Spleen (tissue), 11 donors: ENCODE measurements around the gene VPS18. TPM values are rescaled to one million over a fixed set of nuclear protein-coding genes. Genes with fewer than 3 reads are reported as not detected.
A peak's percentile ranks its signal among the peaks of the same experiment; 100 is the strongest.

Experiments used
- DNase-seq: peaks from one replicate; pipeline ENCODE4 v3.0.0-alpha.2; 2020
- H3K27ac ChIP-seq, 8 donors: fragments of 200-600 bp; sonication (generic) in 7 of 8; 1 replicate in 4 of 8; 2 replicates in 4 of 8; pipeline versions ENCODE4 v1.5.0 to v1.8.0; 2016 to 2021; ENCODE audit warnings: inconsistent platforms in 4 of 8, mild to moderate bottlenecking in 4 of 8, moderate library complexity in 1 of 8
- H3K27me3 ChIP-seq, 7 donors: fragments of 200-600 bp; sonication (generic) in 6 of 7; replicated peaks in 1 of 7; 1 replicate in 4 of 7; 2 replicates in 3 of 7; pipeline versions ENCODE4 v1.5.0 to v1.8.0; 2016 to 2021; ENCODE audit warnings: inconsistent platforms in 3 of 7, mild to moderate bottlenecking in 1 of 7
- H3K36me3 ChIP-seq, 6 donors: fragments of 200-600 bp; sonication (generic) in 5 of 6; 1 replicate in 4 of 6; 2 replicates in 2 of 6; pipeline versions ENCODE4 v1.5.0 to v1.8.0; 2016 to 2021; ENCODE audit warnings: inconsistent platforms in 2 of 6
- H3K4me1 ChIP-seq, 6 donors: fragments of 200-600 bp; sonication (generic) in 5 of 6; 1 replicate in 3 of 6; 2 replicates in 3 of 6; pipeline versions ENCODE4 v1.5.0 to v1.8.0; 2016 to 2021; ENCODE audit warnings: inconsistent platforms in 3 of 6
- H3K4me3 ChIP-seq, 8 donors: fragments of 200-600 bp; sonication (generic) in 7 of 8; 1 replicate in 4 of 8; 2 replicates in 4 of 8; pipeline versions ENCODE4 v1.5.0 to v1.8.0; 2016 to 2021; ENCODE audit warnings: inconsistent platforms in 4 of 8, mild to moderate bottlenecking in 4 of 8, moderate library complexity in 2 of 8
- H3K9me3 ChIP-seq, 8 donors: fragments of 200-600 bp; sonication (generic) in 7 of 8; 1 replicate in 4 of 8; 2 replicates in 4 of 8; pipeline versions ENCODE4 v1.5.0 to v1.8.0; 2016 to 2021; ENCODE audit warnings: inconsistent platforms in 4 of 8
- CTCF ChIP-seq, 11 experiments: fragments of 200-600 bp in 7 of 11; fragments of 450-650 bp in 4 of 11; sonication (generic) in 4 of 11; IDR thresholded peaks in 8 of 11; conservative IDR thresholded peaks in 3 of 11; 1 replicate in 7 of 11; 2 replicates in 4 of 11; pipeline versions ENCODE4 v1.4.0 to v1.8.0; 2016 to 2021; ENCODE audit warnings: antibody characterized with exemption in 11 of 11, inconsistent platforms in 4 of 11, mild to moderate bottlenecking in 1 of 11
- POLR2A ChIP-seq, 3 donors: fragments of 450-650 bp; IDR thresholded peaks; one replicate each; pipeline ENCODE4 v1.5.1; 2017; ENCODE audit warnings: antibody characterized with exemption in 3 of 3, mild to moderate bottlenecking in 1 of 3
- POLR2AphosphoS5 ChIP-seq, 3 donors: sonication (generic); formaldehyde crosslinking; IDR thresholded peaks; one replicate each; pipeline ENCODE4 v1.5.1; 2017; ENCODE audit warnings: antibody characterized with exemption in 3 of 3
- WGBS, 5 donors: extraction: QIAGEN DNeasy Blood & Tissue Kit in 3 of 5; methylation state at CpG; one replicate each; pipeline versions ENCODE4 v1.1.5 to v1.1.7; 2013 to 2018; 5-methylcytosine and 5-hydroxymethylcytosine counted together
- intact Hi-C: fragments of 100-400 bp; cut with DNase I; formaldehyde crosslinking; loops from one replicate; pipeline ENCODE4 v1.15.0; 2023; ENCODE audit warnings: low total_unique reads
- polyA plus RNA-seq, 3 donors: library from polyadenylated mRNA; stranded (reverse); fragments of 200-250 nt; gene quantifications; one replicate each; pipeline ENCODE4 v1.2.1, GENCODE V29; 2013
- total RNA-seq, 7 donors: library from RNA; depleted of rRNA in 3 of 7; stranded (reverse); fragments of >200 nt in 3 of 7; fragmentation: NEBNext Ultra II Directional in 4 of 7; extraction: Animal tissue kit (Norgen Biotek cat#: 25700) in 4 of 7; gene quantifications; one replicate each; pipeline versions ENCODE4 v1.1.0 to v1.2.1, GENCODE V29; 2016 to 2021
- donor health status: healthy with polysubstance abuse.
- donor health status: DM: no; HTN: no; CAD: no; lungs with moderate emphysema.
- donor health status: DM: no; HTN: no; CAD: no.
- donor health status: Bipolar disorder and iron deficiency.
- donor health status: healthy.
- donor health status: DM: no; HTN: no; CAD: no.
- donor health status: DM: yes; HTN: yes; CAD: no.

Gene VPS18
- total and polyA plus RNA-seq, 10 donors = 7.2 to 29.1 (median 22.3) TPM

- TF ChIP-seq POLR2A (IDR thresholded peaks at IDR 0.05) = no peak
- peak in 2 of 3 donors; percentile 10 to 37 for TF ChIP-seq POLR2AphosphoS5 (IDR thresholded peaks at IDR 0.05)
- peaks cover 0 to 55% (median 41%) of the 10 kb centered on the region in 7 donors for H3K27me3 ChIP-seq
These were observed 37.9 kb downstream of the VPS18 start for GRCh38 chr15:40932156-40932555.

GRCh38 chr15:40932649-40933516 lies 38.6 kb downstream of the VPS18 start:
- Histone ChIP-seq H3K27me3 (peaks cover 0 to 47% (median 34%) of the 10 kb centered on the region in 7 donors), H3K27ac (peak overlapping the region in 2 of 8 donors; percentile 38 to 74), H3K36me3 (peaks cover 0 to 29% (median 3%) of the 10 kb centered on the region in 6 donors), H3K4me1 (peaks cover 35 to 97% (median 72%) of the 10 kb centered on the region in 6 donors), H3K4me3 (peak overlapping the region in 4 of 8 donors; percentile 49 to 87 (median 60)), H3K9me3 (no peaks in the 10 kb centered on the region)
- no peak for DNase-seq
- intact Hi-C loops = no loop called here
- 63 to 73% (median 64%) methylated on average over 10 to 11 of the region's 11 CpGs for WGBS, 5 donors
- no peak for TF ChIP-seq CTCF (IDR thresholded peaks at IDR 0.05 in 8 of 11, conservative IDR thresholded peaks at IDR 0.05 in 3 of 11)

More at GRCh38 chr15:40932156-40932555, 37.9 kb downstream of the VPS18 start:
- Histone ChIP-seq H3K4me3 (peak overlapping the region in 5 of 8 donors; percentile 49 to 87 (median 64)), H3K27ac (peak overlapping the region in 4 of 8 donors; percentile 38 to 74 (median 58)), H3K9me3 (no peaks in the 10 kb centered on the region), H3K4me1 (peaks cover 41 to 97% (median 75%) of the 10 kb centered on the region in 6 donors), H3K36me3 (peaks cover 0 to 28% (median 3%) of the 10 kb centered on the region in 6 donors)
- 46 to 79% (median 48%) methylated on average over 3 to 8 of the region's 8 CpGs for WGBS, 5 donors
- DNase-seq = peak; percentile 69
- intact Hi-C loops = no loop called here

- Histone ChIP-seq H3K27me3 (peaks cover 0 to 41% (median 28%) of the 10 kb centered on the region in 7 donors), H3K4me3 (peak overlapping the region in 2 of 8 donors; percentile 53 to 87), H3K27ac (peak overlapping the region in 2 of 8 donors; percentile 38 to 39), H3K4me1 (peaks cover 29 to 97% (median 71%) of the 10 kb centered on the region in 6 donors), H3K36me3 (peaks cover 0 to 29% (median 3%) of the 10 kb centered on the region in 6 donors), H3K9me3 (no peaks in the 10 kb centered on the region)
- DNase-seq = no peak
- 37 to 58% (median 46%) methylated on average over 3 of the region's 3 CpGs for WGBS, 5 donors
- intact Hi-C loops = no loop called here
- no peak for TF ChIP-seq POLR2AphosphoS5 (IDR thresholded peaks at IDR 0.05)
- TF ChIP-seq POLR2A (IDR thresholded peaks at IDR 0.05) = no peak
- no peak for TF ChIP-seq CTCF (IDR thresholded peaks at IDR 0.05 in 8 of 11, conservative IDR thresholded peaks at IDR 0.05 in 3 of 11)
These were observed 39.3 kb downstream of the VPS18 start for GRCh38 chr15:40933517-40933902.

- H3K4me3 ChIP-seq = no peak overlapping the region
- H3K36me3 ChIP-seq = peaks cover 0 to 29% (median 3%) of the 10 kb centered on the region in 6 donors
- intact Hi-C loops = no loop called here
- no peak for DNase-seq
- peaks cover 20 to 97% (median 67%) of the 10 kb centered on the region in 6 donors for H3K4me1 ChIP-seq
- peaks cover 0 to 32% (median 19%) of the 10 kb centered on the region in 7 donors for H3K27me3 ChIP-seq
- no peak overlapping the region for H3K27ac ChIP-seq
- H3K9me3 ChIP-seq = no peaks in the 10 kb centered on the region
- TF ChIP-seq CTCF (IDR thresholded peaks at IDR 0.05 in 8 of 11, conservative IDR thresholded peaks at IDR 0.05 in 3 of 11) = no peak
- no peak for TF ChIP-seq POLR2A (IDR thresholded peaks at IDR 0.05)
- no peak for TF ChIP-seq POLR2AphosphoS5 (IDR thresholded peaks at IDR 0.05)
- 82 to 89% (median 84%) methylated on average over 3 to 6 of the region's 6 CpGs for WGBS, 5 donors
These were observed 40.2 kb downstream of the VPS18 start for GRCh38 chr15:40934457-40934856.
